Coronary artery (tissue), 2 donors: ENCODE data around the gene LDAF1.

Experiments
- DNase-seq: peaks from one replicate; pipeline ENCODE4 v3.0.0-alpha.2; 2017; ENCODE audit warnings: low spot score
- H3K27ac ChIP-seq, 2 donors: fragments of 200-600 bp; sonication (generic); one replicate each; pipeline ENCODE4 v1.5.1; 2016 to 2019
- H3K4me3 ChIP-seq: fragments of 200-600 bp; sonication (generic); 2 replicates; pipeline ENCODE4 v1.5.1; 2016; ENCODE audit warnings: mild to moderate bottlenecking, moderate library complexity
- TF ChIP-seq, protein P1 (sequence below): fragments of 200-600 bp; sonication (generic); IDR thresholded peaks from one replicate; pipeline ENCODE4 v1.5.1; 2019; ENCODE audit warnings: antibody characterized with exemption

Gene LDAF1

GRCh38 chr16:21197112-21197511 lies 38.6 kb downstream of the LDAF1 start:
- TF ChIP-seq, protein P1, sequence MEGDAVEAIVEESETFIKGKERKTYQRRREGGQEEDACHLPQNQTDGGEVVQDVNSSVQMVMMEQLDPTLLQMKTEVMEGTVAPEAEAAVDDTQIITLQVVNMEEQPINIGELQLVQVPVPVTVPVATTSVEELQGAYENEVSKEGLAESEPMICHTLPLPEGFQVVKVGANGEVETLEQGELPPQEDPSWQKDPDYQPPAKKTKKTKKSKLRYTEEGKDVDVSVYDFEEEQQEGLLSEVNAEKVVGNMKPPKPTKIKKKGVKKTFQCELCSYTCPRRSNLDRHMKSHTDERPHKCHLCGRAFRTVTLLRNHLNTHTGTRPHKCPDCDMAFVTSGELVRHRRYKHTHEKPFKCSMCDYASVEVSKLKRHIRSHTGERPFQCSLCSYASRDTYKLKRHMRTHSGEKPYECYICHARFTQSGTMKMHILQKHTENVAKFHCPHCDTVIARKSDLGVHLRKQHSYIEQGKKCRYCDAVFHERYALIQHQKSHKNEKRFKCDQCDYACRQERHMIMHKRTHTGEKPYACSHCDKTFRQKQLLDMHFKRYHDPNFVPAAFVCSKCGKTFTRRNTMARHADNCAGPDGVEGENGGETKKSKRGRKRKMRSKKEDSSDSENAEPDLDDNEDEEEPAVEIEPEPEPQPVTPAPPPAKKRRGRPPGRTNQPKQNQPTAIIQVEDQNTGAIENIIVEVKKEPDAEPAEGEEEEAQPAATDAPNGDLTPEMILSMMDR: no peak
- H3K27ac ChIP-seq: no peak overlapping the region
- DNase-seq: no peak
- H3K4me3 ChIP-seq: no peak overlapping the region

- H3K27ac ChIP-seq: no peak overlapping the region
- no peak for DNase-seq
- no peak overlapping the region for H3K4me3 ChIP-seq
- TF ChIP-seq, protein P1: no peak
These were observed 39.1 kb downstream of the LDAF1 start for GRCh38 chr16:21197621-21198020.

GRCh38 chr16:21199607-21200218 lies 41.2 kb downstream of the LDAF1 start:
- TF ChIP-seq, protein P1: no peak
- Histone ChIP-seq H3K4me3 (no peak overlapping the region), H3K27ac (no peak overlapping the region)
- DNase-seq: no peak

DNA sequence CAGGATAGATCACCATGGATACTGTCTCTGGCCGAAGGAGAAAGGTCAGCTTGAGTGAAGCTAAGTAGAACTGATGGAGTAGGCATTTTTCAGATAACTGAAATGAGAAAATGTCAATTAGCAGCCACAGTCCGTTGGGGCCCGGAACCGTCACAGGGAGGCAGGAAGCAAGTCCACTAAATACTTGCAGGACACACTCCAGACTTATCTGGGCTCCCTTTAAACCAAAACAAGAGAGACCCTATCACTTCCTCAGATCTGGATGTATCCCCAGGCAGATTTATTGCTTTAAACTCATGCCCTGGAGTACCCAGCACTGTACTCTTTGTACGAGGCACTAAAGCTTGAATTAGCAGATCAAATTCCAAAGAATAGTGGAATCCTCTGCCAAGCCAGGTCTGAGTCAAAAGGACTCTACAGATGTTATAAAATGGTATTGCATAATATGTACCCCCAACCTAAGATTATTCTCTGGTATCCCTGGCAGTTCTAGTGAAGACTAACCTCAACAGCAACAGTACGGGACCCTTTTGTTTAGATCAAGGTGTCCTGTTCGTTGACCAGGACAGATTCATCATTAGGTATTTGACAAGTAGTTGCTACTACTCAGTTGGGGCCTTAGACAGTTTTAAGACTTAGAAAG lies 44.8 kb downstream of the LDAF1 start:
- Histone ChIP-seq H3K4me3 (no peak overlapping the region), H3K27ac (no peak overlapping the region)
- TF ChIP-seq, protein P1: no peak
- DNase-seq: no peak

DNA sequence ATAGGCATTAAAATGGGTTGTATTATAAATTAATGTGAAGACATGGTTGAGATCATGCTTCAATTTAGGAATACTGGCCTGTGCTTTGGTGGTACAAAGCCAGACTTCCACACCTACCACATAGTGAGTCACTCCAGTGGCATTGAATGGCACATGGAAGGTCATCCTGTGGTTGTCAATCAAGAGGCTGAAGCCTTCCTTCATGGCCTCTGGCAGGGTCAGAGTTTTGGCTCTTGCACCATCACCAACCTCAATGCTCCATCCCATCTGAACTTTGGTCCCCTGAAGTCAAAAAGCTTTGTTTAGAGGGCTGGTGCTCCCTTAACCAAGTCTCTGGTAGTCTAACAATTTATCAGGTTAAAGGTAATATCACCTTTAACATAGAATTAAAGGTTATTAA lies 46.8 kb downstream of the LDAF1 start:
- no peak overlapping the region for H3K27ac ChIP-seq
- no peak overlapping the region for H3K4me3 ChIP-seq
- TF ChIP-seq, protein P1: no peak
- no peak for DNase-seq

GRCh38 chr16:21206550-21206949 lies 48.1 kb downstream of the LDAF1 start:
- no peak overlapping the region for H3K27ac ChIP-seq
- DNase-seq: no peak
- TF ChIP-seq, protein P1: no peak
- no peak overlapping the region for H3K4me3 ChIP-seq
